GM15510 (cell line): Measurements from ENCODE around the gene BCKDHB.

ENCODE experiments used
- POLR2A ChIP-seq: IDR thresholded peaks from 3 replicates; pipeline ENCODE4 v1.6.1; 2011; ENCODE audit warnings: borderline replicate concordance; ENCODE audit not compliant: insufficient read length; ENCODE audit errors: extremely low read depth

Gene BCKDHB

DNA sequence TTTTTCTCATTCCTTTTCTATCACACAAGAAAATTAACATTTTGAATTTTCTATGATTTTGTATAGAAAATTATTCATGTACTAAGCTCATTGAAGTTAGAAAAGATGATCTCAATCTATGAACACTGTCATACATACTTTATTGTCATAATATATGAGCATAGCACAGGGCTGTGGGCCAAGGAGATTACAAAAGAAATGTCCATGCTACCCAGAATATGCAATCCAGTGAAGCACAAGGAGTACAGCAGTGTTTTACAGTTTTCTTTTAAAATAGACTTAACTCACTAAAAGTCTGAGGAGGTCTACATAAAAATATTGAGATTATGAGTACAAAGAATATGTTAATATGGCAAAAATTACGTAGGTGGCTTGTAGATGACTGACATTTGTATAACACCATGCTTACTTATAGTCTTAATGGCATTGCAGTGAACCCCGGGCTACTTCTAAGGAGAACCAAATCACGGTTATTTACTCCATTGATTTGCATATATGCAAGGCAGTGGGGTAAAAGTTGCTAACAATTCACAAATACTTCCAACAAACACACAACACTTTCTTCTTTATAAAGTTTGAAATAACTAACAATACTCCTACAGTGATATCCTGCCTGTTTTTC, 257.1 kb downstream of the BCKDHB start:
- TF ChIP-seq POLR2A: no peak

DNA sequence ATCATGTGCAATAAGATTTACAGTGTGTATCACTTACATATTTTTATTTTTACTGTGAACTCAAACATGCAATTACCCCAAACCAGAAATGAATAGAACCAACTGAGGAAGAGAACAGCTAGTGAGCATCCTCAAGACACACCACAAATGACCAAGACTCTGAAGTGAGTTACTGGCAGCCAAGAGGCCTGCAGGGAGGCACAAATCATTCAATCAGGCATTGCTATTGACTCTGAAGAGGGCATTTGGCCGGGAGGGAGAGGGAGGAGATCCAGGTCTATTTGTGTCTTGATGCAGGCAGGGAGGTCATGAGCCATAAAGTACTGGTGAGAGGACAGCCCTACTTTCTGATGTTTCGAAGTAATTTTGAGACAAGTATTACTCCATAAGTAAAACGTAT, 257.7 kb downstream of the BCKDHB start:
- no peak for TF ChIP-seq POLR2A

DNA sequence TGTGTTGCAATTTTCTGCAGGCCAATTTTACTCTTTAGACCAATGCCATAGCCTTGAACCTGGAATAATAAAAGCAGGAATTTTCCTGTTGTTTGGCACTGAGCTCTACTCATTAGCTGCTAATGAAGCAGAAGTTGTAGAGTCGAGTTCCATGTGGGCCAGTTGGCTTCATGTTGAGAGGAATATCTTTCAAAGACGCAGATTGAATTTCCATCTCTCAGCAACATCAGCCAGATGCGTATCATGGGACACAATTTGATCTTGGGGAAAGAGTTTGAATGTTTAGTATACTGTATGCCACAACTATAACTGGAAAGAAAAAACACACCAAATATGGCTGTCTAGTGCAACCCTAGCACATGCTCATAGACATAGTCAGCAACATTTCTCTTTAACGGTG, 259.6 kb downstream of the BCKDHB start:
- no peak for TF ChIP-seq POLR2A

DNA sequence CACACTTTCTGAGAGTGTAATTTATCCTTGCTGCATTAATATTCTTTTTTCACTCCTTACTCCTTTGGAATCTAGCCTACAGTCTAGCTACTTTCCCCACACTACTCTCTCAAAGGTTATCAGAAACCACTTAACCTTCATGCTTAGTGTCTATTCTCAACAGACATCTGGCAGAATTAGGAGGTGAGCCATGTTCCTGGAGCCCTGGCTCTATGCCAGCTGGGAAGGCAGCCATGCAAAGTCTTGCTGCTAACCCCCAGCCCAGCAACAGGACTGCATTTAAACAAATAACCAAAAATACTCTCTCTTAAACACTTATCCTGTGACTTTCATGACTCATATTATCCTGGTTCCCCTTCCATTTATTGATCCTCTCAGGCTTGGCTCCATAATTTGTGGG, 260.2 kb downstream of the BCKDHB start:
- no peak for TF ChIP-seq POLR2A

DNA sequence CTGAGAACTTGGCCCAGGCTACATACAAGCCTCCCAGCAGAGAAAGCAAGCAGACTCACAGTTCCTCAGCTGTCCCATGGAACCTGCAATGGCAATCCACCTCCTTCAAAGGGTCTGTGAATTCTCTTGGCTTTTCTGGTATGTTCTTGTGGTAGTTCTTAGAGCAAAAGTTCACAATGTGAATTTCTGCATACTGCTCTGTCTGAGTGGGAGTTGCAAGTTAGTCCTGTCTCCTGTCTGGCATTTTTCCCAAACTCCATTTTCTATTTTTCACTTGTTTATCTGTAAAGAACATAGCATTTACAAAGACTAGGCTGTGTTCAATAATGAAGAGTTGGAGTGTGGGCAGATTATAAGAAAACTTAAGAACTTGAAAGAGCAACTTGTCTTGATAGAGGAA, 269.9 kb downstream of the BCKDHB start:
- no peak for TF ChIP-seq POLR2A

DNA sequence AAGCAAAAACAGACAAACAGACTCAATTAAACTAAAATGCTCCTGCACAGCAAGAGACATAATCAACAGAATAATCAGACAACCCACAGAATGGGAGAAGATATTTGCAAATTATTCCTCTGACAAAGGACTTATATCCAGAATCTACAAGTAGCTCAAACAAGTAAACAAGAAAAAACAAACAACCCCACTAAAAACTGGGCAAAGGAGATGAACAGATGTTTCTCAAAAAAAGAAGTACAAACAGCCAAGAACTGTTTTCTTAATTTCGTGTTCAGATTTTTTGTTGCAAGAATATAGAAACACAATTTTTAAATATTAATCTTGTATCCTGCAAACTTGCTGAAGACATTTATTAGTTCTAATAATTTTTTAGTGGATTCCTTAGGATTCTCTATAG, 274.1 kb downstream of the BCKDHB start:
- TF ChIP-seq POLR2A: no peak

DNA sequence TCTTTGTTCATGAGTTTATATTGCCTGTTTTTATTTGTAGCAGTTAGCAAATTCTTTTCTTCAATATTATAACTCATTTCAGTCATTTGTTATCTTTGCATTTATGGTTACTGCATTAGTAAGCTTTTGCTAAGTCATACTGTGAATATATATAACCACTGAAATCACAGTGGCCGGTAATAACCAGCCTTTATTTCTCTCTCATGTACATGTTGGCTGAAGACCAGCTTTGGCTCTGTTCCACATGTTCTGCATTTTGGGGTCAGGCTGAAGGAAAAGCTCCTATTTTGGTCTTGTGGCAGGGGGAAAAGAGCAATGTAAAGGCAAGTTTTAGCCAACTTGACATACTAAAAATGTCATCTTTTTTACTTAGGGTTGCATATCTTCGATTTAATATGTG, 276.3 kb downstream of the BCKDHB start:
- TF ChIP-seq POLR2A: no peak

DNA sequence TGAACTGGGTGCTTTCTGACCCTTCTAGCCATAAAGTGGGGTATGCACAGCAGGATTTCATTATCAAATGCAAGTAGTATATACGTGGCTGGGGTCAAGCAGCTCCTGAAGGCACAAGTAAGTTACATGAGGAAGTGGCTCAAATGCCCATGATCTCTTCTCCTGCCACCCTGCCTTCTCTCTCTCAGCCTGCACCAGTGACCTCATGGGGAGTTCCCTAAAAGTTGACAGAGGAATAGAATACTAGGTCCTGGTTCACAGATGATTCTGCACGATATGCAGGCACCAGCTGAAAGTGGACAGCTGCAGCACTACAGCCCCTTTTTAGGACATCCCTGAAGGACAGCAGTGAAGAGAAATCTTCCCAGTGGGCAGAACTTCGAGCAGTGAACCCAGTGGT, 282.0 kb downstream of the BCKDHB start:
- no peak for TF ChIP-seq POLR2A
